GM12874 (cell line): ENCODE data around the gene KRTAP3-1.
"Not testable (repeated sequence)": the region's sequence is repeated elsewhere in the genome, so short reads cannot be mapped to it uniquely, and the experiment has no call there.

Experiments used
- TF ChIP-seq, protein P1 (sequence below): IDR thresholded peaks from 2 replicates; pipeline ENCODE4 v1.5.1; 2011; ENCODE audit warnings: low read depth, mild to moderate bottlenecking, control low read depth, low read length, moderate library complexity; ENCODE audit not compliant: insufficient read depth

The KRTAP3-1 gene

GRCh38 chr17:41008811-41009210 lies at the start of gene KRTAP3-1:
KRTAP3-1 (minus strand) TSS chr17:41009128; CDS start chr17:41009074, 54 bp downstream.
- TF ChIP-seq, protein P1, sequence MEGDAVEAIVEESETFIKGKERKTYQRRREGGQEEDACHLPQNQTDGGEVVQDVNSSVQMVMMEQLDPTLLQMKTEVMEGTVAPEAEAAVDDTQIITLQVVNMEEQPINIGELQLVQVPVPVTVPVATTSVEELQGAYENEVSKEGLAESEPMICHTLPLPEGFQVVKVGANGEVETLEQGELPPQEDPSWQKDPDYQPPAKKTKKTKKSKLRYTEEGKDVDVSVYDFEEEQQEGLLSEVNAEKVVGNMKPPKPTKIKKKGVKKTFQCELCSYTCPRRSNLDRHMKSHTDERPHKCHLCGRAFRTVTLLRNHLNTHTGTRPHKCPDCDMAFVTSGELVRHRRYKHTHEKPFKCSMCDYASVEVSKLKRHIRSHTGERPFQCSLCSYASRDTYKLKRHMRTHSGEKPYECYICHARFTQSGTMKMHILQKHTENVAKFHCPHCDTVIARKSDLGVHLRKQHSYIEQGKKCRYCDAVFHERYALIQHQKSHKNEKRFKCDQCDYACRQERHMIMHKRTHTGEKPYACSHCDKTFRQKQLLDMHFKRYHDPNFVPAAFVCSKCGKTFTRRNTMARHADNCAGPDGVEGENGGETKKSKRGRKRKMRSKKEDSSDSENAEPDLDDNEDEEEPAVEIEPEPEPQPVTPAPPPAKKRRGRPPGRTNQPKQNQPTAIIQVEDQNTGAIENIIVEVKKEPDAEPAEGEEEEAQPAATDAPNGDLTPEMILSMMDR: no peak

- TF ChIP-seq, protein P1: no peak
Measured at GRCh38 chr17:41057547-41057946, 48.6 kb upstream of the KRTAP3-1 start.

DNA sequence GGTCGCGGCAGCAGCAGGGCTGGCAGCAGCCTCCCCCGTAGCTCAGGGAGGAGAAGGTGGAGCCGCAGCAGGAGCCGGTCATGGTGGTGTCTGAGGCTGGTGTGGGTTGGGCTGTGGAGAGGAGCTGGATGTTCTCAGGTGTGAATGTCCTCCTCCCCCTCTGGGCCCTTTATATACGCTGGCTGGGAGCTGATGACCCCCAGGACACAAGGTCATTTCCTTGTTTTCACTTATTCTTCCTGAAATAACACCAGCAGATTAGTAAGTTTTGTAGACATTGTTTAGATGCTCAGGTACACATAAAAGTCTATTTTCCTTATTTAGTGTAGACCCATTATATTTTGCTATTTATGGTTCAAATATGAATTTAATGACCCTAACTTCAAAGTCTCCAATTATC lies 46.2 kb upstream of the KRTAP3-1 start, which contains the start of gene KRTAP2-2:
TSS of gene KRTAP2-2 (minus strand) at position 101 of the 400 bp plus-strand sequence. CDS start at position 82, 19 bp downstream.
- TF ChIP-seq, protein P1: not testable (repeated sequence)

GRCh38 chr17:41054025-41054424 lies 45.1 kb upstream of the KRTAP3-1 start:
- TF ChIP-seq, protein P1: no peak

DNA sequence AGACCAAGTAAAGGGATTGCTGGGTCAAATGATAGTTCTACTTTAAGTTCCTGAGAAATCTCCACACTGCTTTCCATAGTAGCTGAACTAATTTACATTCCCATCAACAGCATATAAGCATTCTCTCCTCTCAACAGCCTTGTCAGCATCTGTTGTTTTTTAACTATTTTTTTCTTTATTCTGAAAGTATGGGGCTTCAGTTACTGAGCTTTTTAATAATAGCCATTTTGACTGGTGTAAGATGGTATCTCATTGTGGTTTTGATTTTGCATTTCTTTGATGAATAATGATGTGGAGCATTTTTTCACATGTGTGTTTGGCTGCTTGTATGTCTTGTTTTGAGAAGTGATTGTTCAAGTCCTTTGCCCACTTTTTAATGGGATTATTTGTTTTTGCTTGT lies 43.6 kb upstream of the KRTAP3-1 start:
- TF ChIP-seq, protein P1: no peak

GRCh38 chr17:41049110-41049509 lies 40.2 kb upstream of the KRTAP3-1 start:
- TF ChIP-seq, protein P1: no peak

DNA sequence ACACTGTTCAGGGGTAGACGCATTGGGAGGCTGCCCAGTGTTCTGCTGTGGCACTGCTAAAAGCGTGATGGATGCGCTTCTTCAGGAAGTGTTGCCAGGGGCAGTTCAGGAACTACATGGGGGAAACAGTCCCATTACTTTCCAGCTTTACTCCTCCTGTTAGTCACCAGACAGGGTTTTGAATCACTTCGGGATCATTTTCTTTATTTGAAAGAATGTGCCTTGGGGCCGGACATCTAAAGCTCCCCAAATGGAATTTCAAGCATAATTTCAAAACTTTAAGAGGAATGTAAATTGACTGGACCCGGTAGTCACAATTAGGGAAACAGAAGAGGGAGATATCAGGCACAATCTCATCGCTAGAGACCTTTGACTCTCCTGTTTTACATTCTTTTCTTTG lies 39.5 kb upstream of the KRTAP3-1 start:
- TF ChIP-seq, protein P1: no peak
